SK-N-SH (cell line): ENCODE data around the gene SHISAL1. TPM values are rescaled to one million over a fixed set of nuclear protein-coding genes. Genes with fewer than 3 reads are reported as not detected.
"Not testable (repeated sequence)": the region's sequence is repeated elsewhere in the genome, so short reads cannot be mapped to it uniquely, and the experiment has no call there.

Experiments
- CTCF ChIA-PET: fragments of 300-600, 350-600 bp; formaldehyde crosslinking; extraction: SDS; loops from one replicate; lab custom pipeline; 2021; lab: Yijun Ruan, JAX
- POLR2A ChIA-PET: fragments of 350-600 bp; sonication (Branson Sonifier 250); formaldehyde crosslinking; extraction: SDS; loops from one replicate; lab custom pipeline; 2020; ENCODE audit warnings: antibody characterized with exemption, inconsistent platforms; lab: Yijun Ruan, JAX
- DNase-seq: peaks from one replicate; pipeline ENCODE4 v3.0.0; 2012
- H2AFZ ChIP-seq: fragments of 200-600 bp; sonication (generic); 2 replicates; pipeline ENCODE4 v1.8.1; 2016; ENCODE audit warnings: antibody characterized with exemption, mild to moderate bottlenecking, low read depth
- H3F3A ChIP-seq: fragments of 200-600 bp; sonication (generic); replicated peaks from 2 replicates; pipeline ENCODE3; 2016; ENCODE audit warnings: antibody characterized with exemption, mild to moderate bottlenecking; ENCODE audit not compliant: insufficient read depth
- H3K27ac ChIP-seq, 2 experiments: fragments of 200-500 bp in 1 of 2; fragments of 200-600 bp in 1 of 2; sonication (Bioruptor generic) in 1 of 2; sonication (generic), shearing (Covaris generic) in 1 of 2; 2 replicates each; pipeline versions ENCODE4 v1.5.1 to v1.6.1; 2014 to 2016; ENCODE audit warnings: low read depth in 2 of 2, inconsistent platforms in 1 of 2, low read length in 1 of 2, mild to moderate bottlenecking in 1 of 2, mixed read lengths in 1 of 2
- H3K27me3 ChIP-seq: fragments of 200-600 bp; sonication (generic), shearing (Covaris generic); 2 replicates; pipeline ENCODE4 v1.6.1; 2016; ENCODE audit warnings: mixed run types; ENCODE audit not compliant: insufficient read depth
- H3K36me3 ChIP-seq, 2 experiments: fragments of 200-500 bp in 1 of 2; fragments of 200-600 bp in 1 of 2; sonication (Bioruptor generic) in 1 of 2; sonication (generic) in 1 of 2; replicated peaks in 1 of 2; 2 replicates each; pipeline versions ENCODE3 to v1.5.1; 2014 to 2016; ENCODE audit warnings: low read length in 1 of 2, mild to moderate bottlenecking in 1 of 2; ENCODE audit not compliant: insufficient read depth in 2 of 2, control insufficient read depth in 1 of 2
- H3K4me1 ChIP-seq, 2 experiments: fragments of 200-500 bp in 1 of 2; fragments of 200-600 bp in 1 of 2; sonication (Bioruptor generic) in 1 of 2; sonication (generic), shearing (Covaris generic) in 1 of 2; 2 replicates each; pipeline versions ENCODE4 v1.5.1 to v1.6.1; 2014 to 2016; ENCODE audit warnings: low read depth in 1 of 2, low read length in 1 of 2, mixed run types in 1 of 2; ENCODE audit not compliant: insufficient read depth in 2 of 2, control insufficient read depth in 1 of 2
- H3K4me2 ChIP-seq: fragments of 200-600 bp; sonication (generic), shearing (Covaris generic); 2 replicates; pipeline ENCODE4 v1.6.1; 2017; ENCODE audit warnings: mixed run types
- H3K4me3 ChIP-seq, 2 experiments: fragments of 200-500 bp in 1 of 2; fragments of 200-600 bp in 1 of 2; sonication (Bioruptor generic) in 1 of 2; sonication (generic), shearing (Covaris generic) in 1 of 2; 2 replicates each; pipeline versions ENCODE4 v1.5.1 to v1.8.1; 2014 to 2016; ENCODE audit warnings: low read depth in 2 of 2, inconsistent platforms in 1 of 2, low read length in 1 of 2, mild to moderate bottlenecking in 1 of 2, mixed read lengths in 1 of 2, moderate library complexity in 1 of 2
- H3K79me2 ChIP-seq: fragments of 200-600 bp; sonication (generic); 2 replicates; pipeline ENCODE4 v1.8.1; 2017; ENCODE audit warnings: mild to moderate bottlenecking; ENCODE audit not compliant: insufficient read depth
- H3K9ac ChIP-seq: fragments of 200-600 bp; sonication (generic); 2 replicates; pipeline ENCODE4 v1.6.1; 2017; ENCODE audit warnings: mixed run types
- H3K9me2 ChIP-seq: fragments of 200-600 bp; sonication (generic); 2 replicates; pipeline ENCODE4 v1.6.1; 2017; ENCODE audit warnings: mixed run types
- H3K9me3 ChIP-seq: fragments of 200-600 bp; sonication (generic); 2 replicates; pipeline ENCODE4 v1.6.1; 2017; ENCODE audit warnings: mixed run types, mild to moderate bottlenecking, moderate library complexity
- H4K20me1 ChIP-seq: fragments of 200-600 bp; sonication (generic); 2 replicates; pipeline ENCODE4 v1.6.1; 2017; ENCODE audit warnings: mild to moderate bottlenecking, mixed run types; ENCODE audit not compliant: insufficient read depth
- ELF1 ChIP-seq: IDR thresholded peaks from 2 replicates; pipeline ENCODE4 v1.4.0; 2012
- FOSL2 ChIP-seq: IDR thresholded peaks from 2 replicates; pipeline ENCODE4 v1.4.0; 2012; ENCODE audit warnings: low read depth, mild to moderate bottlenecking, moderate library complexity, borderline replicate concordance
- GATA2 ChIP-seq: sonication (generic); formaldehyde crosslinking; IDR thresholded peaks from 2 replicates; pipeline ENCODE4 v1.5.0; 2020; ENCODE audit warnings: mild to moderate bottlenecking, missing genetic modification reagents
- JUND ChIP-seq: IDR thresholded peaks from 2 replicates; pipeline ENCODE4 v1.4.0; 2012
- MXI1 ChIP-seq: IDR thresholded peaks from 2 replicates; pipeline ENCODE4 v1.6.1; 2012; ENCODE audit warnings: mild to moderate bottlenecking, low read depth, low read length, improper control_type of control experiment
- NFIC ChIP-seq: IDR thresholded peaks from 2 replicates; pipeline ENCODE4 v1.4.0; 2012; ENCODE audit warnings: borderline replicate concordance
- PBX3 ChIP-seq: IDR thresholded peaks from 2 replicates; pipeline ENCODE4; 2012
- POLR2AphosphoS5 ChIP-seq: IDR thresholded peaks from 2 replicates; pipeline ENCODE4 v1.6.1; 2012; ENCODE audit warnings: low read depth, low read length
- RCOR1 ChIP-seq: fragments of 150-350 bp; IDR thresholded peaks from 2 replicates; pipeline ENCODE4 v1.6.1; 2017; ENCODE audit warnings: antibody characterized with exemption, low read length
- RFX5 ChIP-seq: IDR thresholded peaks from 2 replicates; pipeline ENCODE4 v1.6.1; 2012; ENCODE audit warnings: mild to moderate bottlenecking, improper control_type of control experiment, low read length
- SIN3A ChIP-seq: IDR thresholded peaks from 2 replicates; pipeline ENCODE4 v1.6.1; 2012; ENCODE audit warnings: low read depth, mild to moderate bottlenecking, low read length, moderate library complexity, borderline replicate concordance
- TCF12 ChIP-seq: IDR thresholded peaks from 2 replicates; pipeline ENCODE4 v1.4.0; 2012
- TEAD4 ChIP-seq: IDR thresholded peaks from 2 replicates; pipeline ENCODE4 v1.4.0; 2012; ENCODE audit warnings: mild to moderate bottlenecking, borderline replicate concordance; ENCODE audit not compliant: insufficient read depth
- USF2 ChIP-seq: fragments of 150-350 bp; IDR thresholded peaks from 2 replicates; pipeline ENCODE4 v1.6.1; 2017; ENCODE audit warnings: antibody characterized with exemption, low read length, low read depth, borderline replicate concordance
- WGBS: methylation state at CpG from one replicate; pipeline ENCODE4 v1.1.6; 2017; ENCODE audit warnings: low lambda C conversion rate; 5-methylcytosine and 5-hydroxymethylcytosine counted together
- polyA plus RNA-seq, 3 experiments: library from polyadenylated mRNA; depleted of rRNA; stranded (reverse); fragments of >200 nt; gene quantifications; 2 replicates each; pipeline ENCODE4 v1.2.3, GENCODE V29; 2012

The SHISAL1 gene
- polyA plus RNA-seq, 1 of the 3 experiments (the other 2 are of a cell fraction) = 0.10 TPM

- ChIA-PET POLR2A (no interaction called here), CTCF (interaction anchor here (0.8 to 1.3 kb wide), 2 partner anchors 39 to 162 kb away, joined by 3 read pairs; no protein-coding TSS in a partner anchor)
- no peaks in the 10 kb centered on the region for H3K79me2 ChIP-seq
- no peak overlapping the region for H3K4me2 ChIP-seq
- no peaks in the 10 kb centered on the region for H3F3A ChIP-seq
- no peaks in the 10 kb centered on the region; the same call in 1 of the 2 replicates for H3K27me3 ChIP-seq
- no peaks in the 10 kb centered on the region for H3K36me3 ChIP-seq
- H3K4me3 ChIP-seq = no peak overlapping the region
- H3K9me3 ChIP-seq = no peaks in the 10 kb centered on the region
- H3K9ac ChIP-seq = no peak overlapping the region
- no peaks in the 10 kb centered on the region; a peak in 1 of 4 replicates for H3K4me1 ChIP-seq
- DNase-seq = no peak
- no peak overlapping the region for H2AFZ ChIP-seq
- H3K27ac ChIP-seq = no peak overlapping the region
- H3K9me2 ChIP-seq = no peaks in the 10 kb centered on the region
- TF ChIP-seq ELF1 (no peak), MXI1 (no peak), PBX3 (no peak), RCOR1 (no peak), TEAD4 (no peak), FOSL2 (no peak), JUND (no peak), RFX5 (no peak), POLR2AphosphoS5 (no peak), SIN3A (no peak)
- TF ChIP-seq, all 33 proteins: peak for 0
- WGBS = 47% methylated on average over 17 of the region's 17 CpGs
- no peaks in the 10 kb centered on the region for H4K20me1 ChIP-seq
Measured at GRCh38 chr22:44242946-44243724, 69.6 kb downstream of the SHISAL1 start.

- H3K79me2 ChIP-seq, H3K27me3 ChIP-seq, DNase-seq, H3K9ac ChIP-seq, H3K4me3 ChIP-seq, H3F3A ChIP-seq, POLR2A ChIA-PET, H3K4me2 ChIP-seq, H3K36me3 ChIP-seq, H3K4me1 ChIP-seq, CTCF ChIA-PET, H3K9me3 ChIP-seq, H3K9me2 ChIP-seq, H3K27ac ChIP-seq, H4K20me1 ChIP-seq, H2AFZ ChIP-seq: not testable (repeated sequence)
- WGBS = 59% methylated on average over 3 of the region's 3 CpGs
Measured at GRCh38 chr22:44241121-44241520, 71.6 kb downstream of the SHISAL1 start.

- no peaks in the 10 kb centered on the region for H3K36me3 ChIP-seq
- TF ChIP-seq TCF12 (no peak), USF2 (no peak), GATA2 (CRISPR knock-in tag) (no peak), ELF1 (no peak), NFIC (no peak)
- TF ChIP-seq, all 33 proteins: peak for 0
- Histone ChIP-seq H2AFZ (no peak overlapping the region), H3K4me3 (no peak overlapping the region), H3K4me2 (no peak overlapping the region), H3K79me2 (no peaks in the 10 kb centered on the region), H3K27ac (no peak overlapping the region), H3K9me3 (no peaks in the 10 kb centered on the region), H3F3A (peaks cover 2% of the 10 kb centered on the region), H3K4me1 (no peaks in the 10 kb centered on the region), H3K9ac (no peak overlapping the region), H3K9me2 (no peaks in the 10 kb centered on the region), H3K27me3 (no peaks in the 10 kb centered on the region), H4K20me1 (no peaks in the 10 kb centered on the region)
- no peak for DNase-seq
- ChIA-PET POLR2A (no interaction called here), CTCF (no interaction called here)
Measured at GRCh38 chr22:44237290-44237689, 75.5 kb downstream of the SHISAL1 start.

GRCh38 chr22:44234372-44234771, 78.4 kb downstream of the SHISAL1 start:
- POLR2A ChIA-PET, H4K20me1 ChIP-seq, H3K4me1 ChIP-seq, H2AFZ ChIP-seq, H3K36me3 ChIP-seq, H3K9me3 ChIP-seq, H3K27me3 ChIP-seq, H3K9ac ChIP-seq, H3K27ac ChIP-seq, H3F3A ChIP-seq, H3K4me2 ChIP-seq, DNase-seq, H3K79me2 ChIP-seq, CTCF ChIA-PET, H3K4me3 ChIP-seq, H3K9me2 ChIP-seq: not testable (repeated sequence)
- 72% methylated on average over 12 of the region's 12 CpGs for WGBS
